Measurements from ENCODE around the gene MLXIPL.

DNA sequence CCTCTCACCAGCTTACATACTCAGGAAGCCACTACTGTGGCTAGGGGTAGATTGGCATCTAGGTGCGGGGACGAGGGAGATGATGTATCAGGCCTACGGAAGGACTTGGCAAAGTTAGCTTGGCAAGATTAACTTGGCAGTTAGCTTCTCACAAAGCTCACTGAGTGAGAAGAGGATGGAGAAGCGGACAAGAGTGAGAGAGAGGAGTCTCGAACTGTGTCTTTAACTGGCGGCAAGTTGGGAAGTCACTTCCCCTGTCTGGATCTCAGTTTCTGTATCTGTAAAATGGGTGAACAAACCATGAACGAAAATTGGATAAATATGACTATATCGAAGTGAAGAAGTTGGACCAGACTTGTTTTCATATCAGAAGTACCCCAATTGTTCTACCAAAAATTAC, 9.5 kb upstream of the MLXIPL start:
- TF ChIP-seq EZH2 (IDR thresholded peaks at IDR 0.05; ENCODE audit: borderline replicate concordance, low read depth, low read length, poor library complexity, severe bottlenecking): no peak
- TF ChIP-seq, protein P1, sequence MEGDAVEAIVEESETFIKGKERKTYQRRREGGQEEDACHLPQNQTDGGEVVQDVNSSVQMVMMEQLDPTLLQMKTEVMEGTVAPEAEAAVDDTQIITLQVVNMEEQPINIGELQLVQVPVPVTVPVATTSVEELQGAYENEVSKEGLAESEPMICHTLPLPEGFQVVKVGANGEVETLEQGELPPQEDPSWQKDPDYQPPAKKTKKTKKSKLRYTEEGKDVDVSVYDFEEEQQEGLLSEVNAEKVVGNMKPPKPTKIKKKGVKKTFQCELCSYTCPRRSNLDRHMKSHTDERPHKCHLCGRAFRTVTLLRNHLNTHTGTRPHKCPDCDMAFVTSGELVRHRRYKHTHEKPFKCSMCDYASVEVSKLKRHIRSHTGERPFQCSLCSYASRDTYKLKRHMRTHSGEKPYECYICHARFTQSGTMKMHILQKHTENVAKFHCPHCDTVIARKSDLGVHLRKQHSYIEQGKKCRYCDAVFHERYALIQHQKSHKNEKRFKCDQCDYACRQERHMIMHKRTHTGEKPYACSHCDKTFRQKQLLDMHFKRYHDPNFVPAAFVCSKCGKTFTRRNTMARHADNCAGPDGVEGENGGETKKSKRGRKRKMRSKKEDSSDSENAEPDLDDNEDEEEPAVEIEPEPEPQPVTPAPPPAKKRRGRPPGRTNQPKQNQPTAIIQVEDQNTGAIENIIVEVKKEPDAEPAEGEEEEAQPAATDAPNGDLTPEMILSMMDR (conservative IDR thresholded peaks at IDR 0.05; ENCODE audit: low read depth, low read length): no peak
